Measurements from ENCODE around the gene EWSR1. TPM values are rescaled to one million over a fixed set of nuclear protein-coding genes. Genes with fewer than 3 reads are reported as not detected.

EWSR1 gene
- polyA plus RNA-seq, 3 donors from 2014 or later = 135 to 218 (median 214) TPM

Other genes starting within 250 kb of the EWSR1 start
- gene C22orf31, start 206.4 kb upstream of the EWSR1 start, polyA plus RNA-seq = not detected
- not detected for gene KREMEN1, start 195.2 kb upstream of the EWSR1 start, polyA plus RNA-seq
- gene EMID1, start 62.4 kb upstream of the EWSR1 start, polyA plus RNA-seq = under 1 TPM in 2 of 3 donors, not detected in 1; 0.29 to 0.91 TPM
- 10 to 100 TPM in 1 of 3 donors, 1 to 10 TPM in 2; 4.5 to 11.7 (median 5.4) TPM for gene RHBDD3, start 287 bp upstream of the EWSR1 start, polyA plus RNA-seq
- gene GAS2L1, start 38.4 kb downstream of the EWSR1 start, polyA plus RNA-seq = 1 to 10 TPM in 1 of 3 donors, under 1 TPM in 1, not detected in 1; 0.26 to 1.2 TPM
- not detected for gene RASL10A, start 47.4 kb downstream of the EWSR1 start, polyA plus RNA-seq
- 10 to 100 TPM; 11.8 to 32.4 (median 12.1) TPM for gene AP1B1, start 120.3 kb downstream of the EWSR1 start, polyA plus RNA-seq
- gene RFPL1, start 170.3 kb downstream of the EWSR1 start, polyA plus RNA-seq = not detected
- under 1 TPM in 1 of 3 donors, not detected in 2; 0.64 TPM for gene NEFH, start 211.9 kb downstream of the EWSR1 start, polyA plus RNA-seq